GM23248 (cell line): ENCODE data around the gene ZNF778. TPM values are rescaled to one million over a fixed set of nuclear protein-coding genes. Genes with fewer than 3 reads are reported as not detected.

Experiments
- DNase-seq: peaks from one replicate; pipeline ENCODE4 v3.0.0-alpha.2; 2015
- H2AFZ ChIP-seq: fragments of 200-600 bp; sonication (generic); 2 replicates; pipeline ENCODE4 v1.6.1; 2016; ENCODE audit warnings: antibody characterized with exemption
- H3F3A ChIP-seq: fragments of 200-600 bp; sonication (generic); 2 replicates; pipeline ENCODE4 v1.6.1; 2016; ENCODE audit warnings: mild to moderate bottlenecking, antibody characterized with exemption, mixed run types; ENCODE audit not compliant: insufficient read depth
- H3K27ac ChIP-seq: fragments of 200-600 bp; sonication (generic); 2 replicates; pipeline ENCODE4 v1.5.1; 2016; ENCODE audit warnings: mild to moderate bottlenecking
- H3K27me3 ChIP-seq: fragments of 200-600 bp; sonication (generic); replicated peaks from 2 replicates; pipeline ENCODE4 v1.6.1; 2016; ENCODE audit warnings: mild to moderate bottlenecking; ENCODE audit not compliant: insufficient read depth
- H3K36me3 ChIP-seq: fragments of 200-600 bp; sonication (generic); 2 replicates; pipeline ENCODE4 v1.6.1; 2016; ENCODE audit warnings: low read depth, mild to moderate bottlenecking
- H3K4me1 ChIP-seq: fragments of 200-600 bp; sonication (generic); 2 replicates; pipeline ENCODE4 v1.6.1; 2016; ENCODE audit warnings: mild to moderate bottlenecking; ENCODE audit not compliant: insufficient read depth
- H3K4me2 ChIP-seq: fragments of 200-600 bp; sonication (generic); one replicate; pipeline ENCODE4 v1.6.1; 2016; ENCODE audit warnings: mild to moderate bottlenecking; ENCODE audit not compliant: unreplicated experiment
- H3K4me3 ChIP-seq: fragments of 200-600 bp; sonication (generic); 2 replicates; pipeline ENCODE4 v1.5.1; 2016; ENCODE audit warnings: mild to moderate bottlenecking
- H3K79me2 ChIP-seq: fragments of 200-600 bp; sonication (generic); 2 replicates; pipeline ENCODE4 v1.6.1; 2016; ENCODE audit warnings: mild to moderate bottlenecking; ENCODE audit not compliant: insufficient read depth
- H3K9ac ChIP-seq: fragments of 200-600 bp; sonication (generic); 2 replicates; pipeline ENCODE4 v1.6.1; 2016; ENCODE audit warnings: mild to moderate bottlenecking
- H3K9me2 ChIP-seq: fragments of 200-600 bp; sonication (generic); 2 replicates; pipeline ENCODE4 v1.6.1; 2016; ENCODE audit warnings: mixed run types, mild to moderate bottlenecking, moderate library complexity; ENCODE audit not compliant: insufficient read depth
- H3K9me3 ChIP-seq: fragments of 200-600 bp; sonication (generic); one replicate; pipeline ENCODE4 v1.6.1; 2017; ENCODE audit warnings: low read depth
- H4K20me1 ChIP-seq: fragments of 200-600 bp; sonication (generic); 2 replicates; pipeline ENCODE4 v1.6.0; 2016; ENCODE audit not compliant: insufficient read depth
- EZH2 ChIP-seq: fragments of 200-600 bp; sonication (generic); IDR thresholded peaks from 2 replicates; pipeline ENCODE4 v1.6.1; 2018; ENCODE audit warnings: antibody characterized with exemption, mild to moderate bottlenecking; ENCODE audit not compliant: insufficient read depth, poor library complexity, severe bottlenecking
- EZH2phosphoT487 ChIP-seq: fragments of 200-600 bp; sonication (generic); IDR thresholded peaks from 2 replicates; pipeline ENCODE4 v1.6.1; 2018; ENCODE audit warnings: antibody characterized with exemption, moderate library complexity, mild to moderate bottlenecking, low read depth; ENCODE audit not compliant: insufficient read depth
- WGBS, 2 experiments: methylation state at CpG; one replicate each; pipeline ENCODE4 v1.1.6; 2015 to 2017; ENCODE audit warnings: low lambda C conversion rate in 2 of 2, low coverage in 1 of 2; ENCODE audit errors: missing lambda C conversion rate in 2 of 2; 5-methylcytosine and 5-hydroxymethylcytosine counted together
- in situ Hi-C: fragments of 300-500 bp; cut with MboI; formaldehyde crosslinking; loops from 2 replicates; pipeline ENCODE4 v1.15.0; 2020
- polyA plus RNA-seq: library from polyadenylated mRNA; unstranded; fragments of >200 nt; fragmentation: Nextera tagmentation; extraction: Ambion mirVana; gene quantifications from 2 replicates; pipeline ENCODE4 v1.2.1, GENCODE V29; 2016
- total RNA-seq: library from RNA; depleted of rRNA; stranded (reverse); fragments of >200 nt; shearing (Covaris generic); gene quantifications from 2 replicates; pipeline ENCODE4 v1.2.3, GENCODE V29; 2014

Gene ZNF778
- total and polyA plus RNA-seq, 2 experiments from 2014 or later: 3.0 to 3.6 TPM

GRCh38 chr16:89221604-89222003, 4.1 kb downstream of the ZNF778 start:
- Histone ChIP-seq H3K27me3 (no peaks in the 10 kb centered on the region), H3K79me2 (peaks cover 44% of the 10 kb centered on the region), H3K9me2 (no peaks in the 10 kb centered on the region), H3K9me3 (no peaks in the 10 kb centered on the region), H3K27ac (no peak overlapping the region), H3K4me1 (peaks cover 3% of the 10 kb centered on the region; the same call in 1 of the 2 replicates), H3F3A (peaks cover 5% of the 10 kb centered on the region; the same call in 1 of the 2 replicates), H2AFZ (no peak overlapping the region), H3K36me3 (peaks cover 40% of the 10 kb centered on the region; the same call in 1 of the 2 replicates), H3K4me2 (no peak overlapping the region), H3K9ac (no peak overlapping the region), H4K20me1 (no peaks in the 10 kb centered on the region), H3K4me3 (no peak overlapping the region)
- WGBS, 2 experiments: 74 to 84% methylated on average over 3 of the region's 3 CpGs
- DNase-seq: no peak
- in situ Hi-C loops: no loop called here
- TF ChIP-seq EZH2phosphoT487 (no peak), EZH2 (no peak)

- Histone ChIP-seq H3K27me3 (no peaks in the 10 kb centered on the region), H3K4me1 (peaks cover 3% of the 10 kb centered on the region; the same call in 1 of the 2 replicates), H3K79me2 (peaks cover 44% of the 10 kb centered on the region), H3K9me2 (no peaks in the 10 kb centered on the region), H3K9ac (no peak overlapping the region), H3F3A (no peaks in the 10 kb centered on the region), H2AFZ (no peak overlapping the region), H3K4me2 (no peak overlapping the region), H3K27ac (no peak overlapping the region), H3K4me3 (no peak overlapping the region), H3K36me3 (peaks cover 53% of the 10 kb centered on the region; the same call in 1 of the 2 replicates), H3K9me3 (no peaks in the 10 kb centered on the region), H4K20me1 (no peaks in the 10 kb centered on the region)
- in situ Hi-C loops: no loop called here
- WGBS, 2 experiments: 93 to 95% methylated on average over 21 of the region's 21 CpGs
- DNase-seq: no peak
- TF ChIP-seq EZH2 (no peak), EZH2phosphoT487 (no peak)
These were observed 5.4 kb downstream of the ZNF778 start for GRCh38 chr16:89222931-89223330.

- Histone ChIP-seq H4K20me1 (no peaks in the 10 kb centered on the region), H3F3A (no peaks in the 10 kb centered on the region), H3K36me3 (peaks cover 65% of the 10 kb centered on the region; the same call in 1 of the 2 replicates), H3K9ac (no peak overlapping the region), H3K27ac (no peak overlapping the region), H3K79me2 (peaks cover 44% of the 10 kb centered on the region), H3K9me3 (no peaks in the 10 kb centered on the region), H3K4me1 (no peaks in the 10 kb centered on the region), H3K27me3 (no peaks in the 10 kb centered on the region), H3K4me3 (no peak overlapping the region), H3K4me2 (no peak overlapping the region), H3K9me2 (no peaks in the 10 kb centered on the region), H2AFZ (no peak overlapping the region)
- in situ Hi-C loops: no loop called here
- no peak for DNase-seq
- TF ChIP-seq EZH2 (no peak), EZH2phosphoT487 (no peak)
- 88 to 91% methylated on average over 9 to 10 of the region's 10 CpGs for WGBS, 2 experiments
These were observed 7.2 kb downstream of the ZNF778 start for GRCh38 chr16:89224665-89225064.

GRCh38 chr16:89230255-89230654, 12.8 kb downstream of the ZNF778 start:
- no peak overlapping the region for H3K4me2 ChIP-seq
- TF ChIP-seq EZH2phosphoT487: no peak
- no peak for TF ChIP-seq EZH2
- WGBS, 2 experiments: 86 to 88% methylated on average over 13 to 14 of the region's 14 CpGs
- no peak overlapping the region for H3K9ac ChIP-seq
- H3K27me3 ChIP-seq: no peaks in the 10 kb centered on the region
- H4K20me1 ChIP-seq: no peaks in the 10 kb centered on the region
- peaks cover 56% of the 10 kb centered on the region for H3K36me3 ChIP-seq
- in situ Hi-C loops: no loop called here
- no peaks in the 10 kb centered on the region for H3K9me2 ChIP-seq
- H3F3A ChIP-seq: no peaks in the 10 kb centered on the region
- H3K27ac ChIP-seq: no peak overlapping the region
- DNase-seq: no peak
- H3K79me2 ChIP-seq: peaks cover 32% of the 10 kb centered on the region
- H3K4me1 ChIP-seq: no peaks in the 10 kb centered on the region
- no peaks in the 10 kb centered on the region for H3K9me3 ChIP-seq
- H2AFZ ChIP-seq: no peak overlapping the region
- no peak overlapping the region for H3K4me3 ChIP-seq

GRCh38 chr16:89232107-89232506, 14.6 kb downstream of the ZNF778 start:
- Histone ChIP-seq H3K4me2 (no peak overlapping the region), H3K9me3 (no peaks in the 10 kb centered on the region), H2AFZ (no peak overlapping the region), H3F3A (no peaks in the 10 kb centered on the region), H3K27ac (no peak overlapping the region), H3K36me3 (peaks cover 37% of the 10 kb centered on the region), H3K4me3 (no peak overlapping the region), H3K79me2 (peaks cover 31% of the 10 kb centered on the region), H3K4me1 (no peaks in the 10 kb centered on the region), H3K9me2 (no peaks in the 10 kb centered on the region), H4K20me1 (no peaks in the 10 kb centered on the region), H3K27me3 (no peaks in the 10 kb centered on the region), H3K9ac (no peak overlapping the region)
- no peak for DNase-seq
- in situ Hi-C loops: no loop called here
- no peak for TF ChIP-seq EZH2phosphoT487
- no peak for TF ChIP-seq EZH2
- WGBS, 2 experiments: 90 to 96% methylated on average over 2 of the region's 2 CpGs
